Adrenal gland (tissue), 12 donors: ENCODE data around the gene TNIK. TPM values are rescaled to one million over a fixed set of nuclear protein-coding genes. Genes with fewer than 3 reads are reported as not detected.
A peak's percentile ranks its signal among the peaks of the same experiment; 100 is the strongest.

Source experiments
- DNase-seq, 7 donors: peaks; one replicate each; pipeline ENCODE4 v3.0.0-alpha.2; 2019 to 2020
- H3K27ac ChIP-seq, 5 donors: fragments of 200-600 bp; sonication (generic) in 4 of 5; 1 replicate in 3 of 5; 2 replicates in 2 of 5; pipeline versions ENCODE4 v1.5.1 to v1.8.0; 2016 to 2020; ENCODE audit warnings: mild to moderate bottlenecking in 1 of 5
- H3K27me3 ChIP-seq: fragments of 200-600 bp; 2 replicates; pipeline ENCODE4 v1.8.0; 2021
- H3K36me3 ChIP-seq, 2 donors: fragments of 200-600 bp; replicated peaks in 1 of 2; 1 replicate in 1 of 2; 2 replicates in 1 of 2; pipeline versions ENCODE4 v1.5.1 to v1.8.0; 2018 to 2022
- H3K4me1 ChIP-seq, 2 donors: fragments of 200-600 bp; replicated peaks in 1 of 2; 1 replicate in 1 of 2; 2 replicates in 1 of 2; pipeline versions ENCODE4 v1.5.1 to v1.8.0; 2018 to 2021
- H3K4me3 ChIP-seq, 4 donors: fragments of 200-600 bp; sonication (generic) in 3 of 4; one replicate each; pipeline ENCODE4 v1.5.1; 2016 to 2018
- H3K9me3 ChIP-seq, 3 donors: fragments of 200-600 bp; sonication (generic) in 1 of 3; replicated peaks in 1 of 3; 1 replicate in 2 of 3; 2 replicates in 1 of 3; pipeline versions ENCODE4 v1.5.1 to v1.8.0; 2016 to 2021
- POLR2A ChIP-seq, 2 donors: fragments of 450-650 bp; IDR thresholded peaks; one replicate each; pipeline ENCODE4 v1.6.1; 2017; ENCODE audit warnings: antibody characterized with exemption in 2 of 2, mild to moderate bottlenecking in 2 of 2, moderate library complexity in 1 of 2
- WGBS, 4 donors: extraction: QIAGEN DNeasy Blood & Tissue Kit in 2 of 4; methylation state at CpG; one replicate each; pipeline versions ENCODE4 v1.1.5 to v1.1.7; 2013 to 2017; 5-methylcytosine and 5-hydroxymethylcytosine counted together
- intact Hi-C, 2 donors: fragments of 100-400 bp; cut with DNase I; formaldehyde crosslinking; loops; one replicate each; pipeline versions ENCODE4 v1.14.1 to v1.15.0; 2022 to 2023
- polyA plus RNA-seq, 3 donors: library from polyadenylated mRNA; stranded (reverse); fragments of 200-250 nt in 2 of 3; fragments of 350-450 nt in 1 of 3; fragmentation: Illumina TruSeq in 1 of 3; extraction: RNeasy Lipid Tissue Mini Kit (QIAGEN cat#74804) in 1 of 3; gene quantifications; one replicate each; pipeline ENCODE4 v1.2.3, GENCODE V29; 2013 to 2014
- total RNA-seq, 9 donors: library from RNA; depleted of rRNA in 4 of 9; stranded (reverse); fragments of >200 nt in 4 of 9; fragments of 120-200 nt in 1 of 9; fragmentation: NEBNext Ultra II Directional in 1 of 9; extraction: Animal tissue kit (Norgen Biotek cat#: 25700) in 1 of 9; gene quantifications; one replicate each; pipeline versions ENCODE4 v1.1.0 to v1.2.4, GENCODE V29; 2013 to 2023
- TF ChIP-seq, protein P1 (sequence below), 6 experiments: fragments of 450-650 bp in 4 of 6; fragments of 200-600 bp in 2 of 6; sonication (generic) in 1 of 6; IDR thresholded peaks; 1 replicate in 5 of 6; 2 replicates in 1 of 6; pipeline versions ENCODE4 v1.5.1 to v1.8.0; 2016 to 2021; ENCODE audit warnings: antibody characterized with exemption in 6 of 6, mild to moderate bottlenecking in 2 of 6, moderate library complexity in 1 of 6
- donor health status: healthy with polysubstance abuse.
- donor health status: Bipolar disorder and iron deficiency.
- donor health status: DM: yes; HTN: yes; CAD: no.
- donor health status: DM: no; HTN: no; CAD: no.
- donor health status: DM: no; HTN: no; CAD: no.
- donor health status: DM: yes; HTN: yes; CAD: no.

Gene TNIK
- total and polyA plus RNA-seq, 12 donors: 4.9 to 33.1 (median 10.7) TPM

DNA sequence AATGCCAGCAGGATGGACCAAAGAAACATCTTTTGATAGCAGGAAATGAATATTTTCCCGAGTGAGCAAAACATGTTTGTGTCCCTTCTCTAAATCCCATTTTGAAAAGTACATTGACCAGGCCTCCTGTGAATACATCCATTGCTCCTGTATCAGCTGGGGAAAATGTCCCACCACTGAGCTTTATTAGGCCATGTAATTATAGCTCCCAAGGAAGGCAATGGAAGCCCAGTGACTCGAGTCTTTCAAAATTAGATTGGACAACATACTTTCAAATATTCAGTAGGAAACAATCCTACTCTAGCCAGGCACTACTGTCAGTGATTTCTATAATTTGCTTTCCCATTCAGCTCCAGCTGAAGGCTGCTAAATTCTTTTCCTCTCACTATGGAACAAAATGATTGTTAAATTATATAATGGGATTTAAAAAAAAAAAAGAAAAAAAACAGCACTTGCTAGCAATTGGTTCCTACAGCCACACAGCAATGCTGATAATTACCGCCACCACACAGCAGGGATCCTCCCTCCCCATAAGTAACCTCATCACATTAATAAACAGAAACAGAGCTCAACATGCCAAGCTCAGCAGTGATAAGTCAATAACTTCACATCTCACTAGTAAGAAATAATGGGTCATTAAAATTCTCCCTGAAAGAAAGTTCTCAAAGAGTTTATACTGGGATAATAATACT is 261.3 kb downstream of the TNIK start:
- intact Hi-C loops: no loop called here
- no peaks in the 10 kb centered on the region for H3K4me1 ChIP-seq
- no peaks in the 10 kb centered on the region for H3K9me3 ChIP-seq
- no peak for TF ChIP-seq POLR2A (IDR thresholded peaks at IDR 0.05)
- TF ChIP-seq, protein P1, sequence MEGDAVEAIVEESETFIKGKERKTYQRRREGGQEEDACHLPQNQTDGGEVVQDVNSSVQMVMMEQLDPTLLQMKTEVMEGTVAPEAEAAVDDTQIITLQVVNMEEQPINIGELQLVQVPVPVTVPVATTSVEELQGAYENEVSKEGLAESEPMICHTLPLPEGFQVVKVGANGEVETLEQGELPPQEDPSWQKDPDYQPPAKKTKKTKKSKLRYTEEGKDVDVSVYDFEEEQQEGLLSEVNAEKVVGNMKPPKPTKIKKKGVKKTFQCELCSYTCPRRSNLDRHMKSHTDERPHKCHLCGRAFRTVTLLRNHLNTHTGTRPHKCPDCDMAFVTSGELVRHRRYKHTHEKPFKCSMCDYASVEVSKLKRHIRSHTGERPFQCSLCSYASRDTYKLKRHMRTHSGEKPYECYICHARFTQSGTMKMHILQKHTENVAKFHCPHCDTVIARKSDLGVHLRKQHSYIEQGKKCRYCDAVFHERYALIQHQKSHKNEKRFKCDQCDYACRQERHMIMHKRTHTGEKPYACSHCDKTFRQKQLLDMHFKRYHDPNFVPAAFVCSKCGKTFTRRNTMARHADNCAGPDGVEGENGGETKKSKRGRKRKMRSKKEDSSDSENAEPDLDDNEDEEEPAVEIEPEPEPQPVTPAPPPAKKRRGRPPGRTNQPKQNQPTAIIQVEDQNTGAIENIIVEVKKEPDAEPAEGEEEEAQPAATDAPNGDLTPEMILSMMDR (IDR thresholded peaks at IDR 0.05): no peak
- H3K36me3 ChIP-seq: no peaks in the 10 kb centered on the region
- no peak overlapping the region for H3K4me3 ChIP-seq
- no peaks in the 10 kb centered on the region for H3K27me3 ChIP-seq
- DNase-seq: no peak
- H3K27ac ChIP-seq: no peak overlapping the region
- WGBS, 4 donors: 90 to 93% (median 91%) methylated on average over 3 of the region's 3 CpGs

DNA sequence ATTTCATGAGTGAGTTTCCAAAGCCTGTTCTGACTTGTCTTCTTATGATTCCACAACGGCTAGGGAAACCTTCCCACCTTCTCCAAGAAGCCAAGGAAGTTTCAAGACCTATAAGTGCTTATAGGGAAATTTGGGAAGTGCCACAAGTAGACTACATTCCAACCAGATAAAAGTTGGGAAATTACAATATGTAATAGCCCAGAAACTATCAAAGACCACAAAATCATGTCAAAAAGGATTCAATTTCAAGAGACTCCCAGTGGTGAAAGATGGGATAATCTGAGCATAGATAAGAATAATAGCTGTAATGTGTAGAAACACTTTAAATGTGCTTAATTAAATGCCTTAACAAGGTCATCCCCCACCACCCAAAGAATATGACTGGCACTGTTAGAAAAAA is 264.5 kb downstream of the TNIK start:
- no peak overlapping the region for H3K4me3 ChIP-seq
- no peaks in the 10 kb centered on the region for H3K27me3 ChIP-seq
- TF ChIP-seq, protein P1 (IDR thresholded peaks at IDR 0.05): peak in 3 of 6 experiments; percentile 6 to 12 (median 12)
- TF ChIP-seq POLR2A (IDR thresholded peaks at IDR 0.05): no peak
- no peaks in the 10 kb centered on the region for H3K9me3 ChIP-seq
- intact Hi-C loops: no loop called here
- peaks cover 0 to 7% of the 10 kb centered on the region in 2 donors for H3K4me1 ChIP-seq
- DNase-seq: no peak
- H3K36me3 ChIP-seq: no peaks in the 10 kb centered on the region
- 91 to 100% (median 96%) methylated on average over 1 of the region's 1 CpG for WGBS, 4 donors
- no peak overlapping the region for H3K27ac ChIP-seq

DNA sequence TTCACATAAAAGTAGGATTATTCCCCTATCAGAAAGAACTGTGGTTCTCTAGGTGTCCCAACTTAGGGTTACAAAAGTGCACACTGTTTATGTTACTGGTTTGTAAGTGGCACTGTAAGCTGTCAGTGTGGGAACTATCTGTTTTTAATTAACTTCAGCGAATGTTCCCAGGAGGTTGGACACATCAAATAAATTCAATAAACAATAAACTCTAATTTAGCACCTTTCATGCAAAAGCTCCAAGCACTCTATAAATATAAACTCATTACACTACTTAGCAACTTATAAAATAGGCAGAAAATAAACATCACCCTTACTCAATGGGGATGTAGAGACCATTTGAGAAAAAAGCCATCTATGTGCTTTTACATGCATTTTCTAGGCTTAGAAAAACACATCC is 265.2 kb downstream of the TNIK start:
- peaks cover 0 to 7% of the 10 kb centered on the region in 2 donors for H3K4me1 ChIP-seq
- no peaks in the 10 kb centered on the region for H3K9me3 ChIP-seq
- no peak for DNase-seq
- intact Hi-C loops: no loop called here
- no peaks in the 10 kb centered on the region for H3K27me3 ChIP-seq
- WGBS, 4 donors: 87 to 96% (median 95%) methylated on average over 1 of the region's 1 CpG
- TF ChIP-seq POLR2A (IDR thresholded peaks at IDR 0.05): no peak
- TF ChIP-seq, protein P1 (IDR thresholded peaks at IDR 0.05): no peak
- H3K36me3 ChIP-seq: no peaks in the 10 kb centered on the region
- H3K4me3 ChIP-seq: no peak overlapping the region
- H3K27ac ChIP-seq: no peak overlapping the region

GRCh38 chr3:171193693-171194092 is 266.5 kb downstream of the TNIK start:
- Histone ChIP-seq H3K27ac (no peak overlapping the region), H3K9me3 (no peaks in the 10 kb centered on the region), H3K36me3 (no peaks in the 10 kb centered on the region), H3K27me3 (no peaks in the 10 kb centered on the region), H3K4me3 (no peak overlapping the region), H3K4me1 (peaks cover 0 to 7% of the 10 kb centered on the region in 2 donors)
- WGBS, 4 donors: 87 to 97% (median 89%) methylated on average over 1 of the region's 1 CpG
- intact Hi-C loops: no loop called here
- no peak for TF ChIP-seq POLR2A (IDR thresholded peaks at IDR 0.05)
- TF ChIP-seq, protein P1 (IDR thresholded peaks at IDR 0.05): no peak
- no peak for DNase-seq
